ENCODE results near the gene TGM3. TPM values are rescaled to one million over a fixed set of nuclear protein-coding genes. Genes with fewer than 3 reads are reported as not detected.
A peak's percentile ranks its signal among the peaks of the same experiment; 100 is the strongest.

The TGM3 gene
- total and polyA plus RNA-seq, 2 experiments from 2014 or later = 0.08 TPM; not detected in 1

GRCh38 chr20:2340823-2341222, 45.0 kb downstream of the TGM3 start (continued):
- no peak for TF ChIP-seq STAT1 (IDR thresholded peaks at IDR 0.05; ENCODE audit: unreplicated experiment)
- TF ChIP-seq REST (IDR thresholded peaks at IDR 0.05; ENCODE audit: unreplicated experiment) = no peak
- TF ChIP-seq JUNB (IDR thresholded peaks at IDR 0.05; ENCODE audit: unreplicated experiment) = no peak
- no peak for TF ChIP-seq CREB1 (CRISPR knock-in tag; IDR thresholded peaks at IDR 0.05; ENCODE audit: low read depth)

- H3K36me3 Mint-ChIP-seq (ENCODE audit: low read depth) = no peaks in the 10 kb centered on the region
- H3K27me3 ChIP-seq (ENCODE audit: insufficient read depth) = no peaks in the 10 kb centered on the region
- no peak for DNase-seq (ENCODE audit: low spot score)
Observed at GRCh38 chr20:2341336-2341735, 45.5 kb downstream of the TGM3 start.

GRCh38 chr20:2342243-2342642, 46.4 kb downstream of the TGM3 start:
- DNase-seq (ENCODE audit: low spot score) (no peak), ATAC-seq (no peak)
- Histone ChIP-seq H3K36me3 (ENCODE audit: insufficient read depth) (no peaks in the 10 kb centered on the region), H3K4me1 (ENCODE audit: insufficient read depth) (no peaks in the 10 kb centered on the region), H3K4me2 (no peak overlapping the region), H3K4me3 (no peak overlapping the region), H3K27ac (ENCODE audit: low read depth) (no peak overlapping the region), H3K79me2 (replicated peaks; ENCODE audit: insufficient read depth) (no peaks in the 10 kb centered on the region), H3K27me3 (ENCODE audit: insufficient read depth) (no peaks in the 10 kb centered on the region), H3K9me2 (ENCODE audit: insufficient read depth) (no peaks in the 10 kb centered on the region), H4K20me1 (replicated peaks; ENCODE audit: insufficient read depth) (no peaks in the 10 kb centered on the region), H2AFZ (no peak overlapping the region), H3F3A (replicated peaks; ENCODE audit: low read depth) (no peaks in the 10 kb centered on the region)
- Mint-ChIP-seq H3K36me3 (ENCODE audit: low read depth) (no peaks in the 10 kb centered on the region), H3K27ac (no peak overlapping the region), H3K4me3 (no peak overlapping the region), H3K27me3 (ENCODE audit: insufficient read depth, low read depth, poor library complexity) (peaks cover 6% of the 10 kb centered on the region), H3K9me3 (peaks cover 3% of the 10 kb centered on the region; the same call in 1 of the 3 replicates), H3K4me1 (no peaks in the 10 kb centered on the region)
- no peak for TF ChIP-seq EZH2 (IDR thresholded peaks at IDR 0.05; ENCODE audit: low read depth, unreplicated experiment)
- TF ChIP-seq NANOG (IDR thresholded peaks at IDR 0.05; ENCODE audit: borderline replicate concordance) = no peak
- TF ChIP-seq ZNF331 (CRISPR knock-in tag; IDR thresholded peaks at IDR 0.05; ENCODE audit: low read depth) = no peak
- no peak for TF ChIP-seq CTCF (conservative IDR thresholded peaks at IDR 0.05; ENCODE audit: low read depth in 2 of 2)
- no peak for TF ChIP-seq JUNB (IDR thresholded peaks at IDR 0.05; ENCODE audit: unreplicated experiment)
- TF ChIP-seq POLR2AphosphoS5 (IDR thresholded peaks at IDR 0.05; ENCODE audit: low read depth) = no peak

More at GRCh38 chr20:2341336-2341735, 45.5 kb downstream of the TGM3 start:
- H3K4me1 ChIP-seq (ENCODE audit: insufficient read depth) = no peaks in the 10 kb centered on the region
- Mint-ChIP-seq H3K9me3 (peaks cover 3% of the 10 kb centered on the region; the same call in 1 of the 3 replicates), H3K4me3 (no peak overlapping the region), H3K4me1 (no peaks in the 10 kb centered on the region), H3K27ac (no peak overlapping the region), H3K27me3 (ENCODE audit: insufficient read depth, low read depth, poor library complexity) (peaks cover 5% of the 10 kb centered on the region)
- ATAC-seq = peak; percentile 23; the same call in 2 of the 3 replicates
- H3K27ac ChIP-seq (ENCODE audit: low read depth) = no peak overlapping the region
- no peak overlapping the region for H2AFZ ChIP-seq
- H3F3A ChIP-seq (replicated peaks; ENCODE audit: low read depth) = no peaks in the 10 kb centered on the region
- TF ChIP-seq EZH2phosphoT487 (IDR thresholded peaks at IDR 0.05; ENCODE audit: unreplicated experiment) = no peak
- no peak for TF ChIP-seq STAT1 (IDR thresholded peaks at IDR 0.05; ENCODE audit: unreplicated experiment)
- no peaks in the 10 kb centered on the region for H4K20me1 ChIP-seq (replicated peaks; ENCODE audit: insufficient read depth)
- no peaks in the 10 kb centered on the region for H3K36me3 ChIP-seq (ENCODE audit: insufficient read depth)
- no peaks in the 10 kb centered on the region for H3K79me2 ChIP-seq (replicated peaks; ENCODE audit: insufficient read depth)
- H3K9me2 ChIP-seq (ENCODE audit: insufficient read depth) = no peaks in the 10 kb centered on the region
- no peak overlapping the region for H3K4me2 ChIP-seq
- H3K4me3 ChIP-seq = no peak overlapping the region
